ENCODE data around the gene R3HDM4.

R3HDM4 gene

GRCh38 chr19:917323-918151 is 4.5 kb upstream of the R3HDM4 start, which contains the start of gene KISS1R:
Gene KISS1R, plus strand, starts transcription at chr19:917333. Its CDS starts 170 bp downstream, at chr19:917503.
- DNase-seq (ENCODE audit: extremely low read depth in 1 of 2, low read depth in 1 of 2) = no peak

- DNase-seq (ENCODE audit: extremely low read depth in 1 of 2, low read depth in 1 of 2) = no peak
These were observed 3.8 kb upstream of the R3HDM4 start for GRCh38 chr19:916645-917322.

- no peak for DNase-seq (ENCODE audit: extremely low read depth in 1 of 2, low read depth in 1 of 2)
These were observed 589 bp downstream of the R3HDM4 start for GRCh38 chr19:912181-913079.

GRCh38 chr19:911197-912033 is 1.6 kb downstream of the R3HDM4 start:
- DNase-seq (ENCODE audit: extremely low read depth in 1 of 2, low read depth in 1 of 2) = no peak

- DNase-seq (ENCODE audit: extremely low read depth in 1 of 2, low read depth in 1 of 2) = no peak
These were observed 5.7 kb downstream of the R3HDM4 start for GRCh38 chr19:907183-907853.

GRCh38 chr19:906480-906879 is 6.5 kb downstream of the R3HDM4 start:
- DNase-seq (ENCODE audit: extremely low read depth in 1 of 2, low read depth in 1 of 2) = no peak

- no peak for DNase-seq (ENCODE audit: extremely low read depth in 1 of 2, low read depth in 1 of 2)
These were observed 8.5 kb downstream of the R3HDM4 start for GRCh38 chr19:904545-904944.

- no peak for DNase-seq (ENCODE audit: extremely low read depth in 1 of 2, low read depth in 1 of 2)
These were observed 9.7 kb downstream of the R3HDM4 start for GRCh38 chr19:903266-903797.

GRCh38 chr19:902446-903226 is 10.4 kb downstream of the R3HDM4 start:
- no peak for DNase-seq (ENCODE audit: extremely low read depth in 1 of 2, low read depth in 1 of 2)

GRCh38 chr19:902093-902370 is 11.0 kb downstream of the R3HDM4 start:
- DNase-seq (ENCODE audit: extremely low read depth in 1 of 2, low read depth in 1 of 2) = no peak

- DNase-seq (ENCODE audit: extremely low read depth in 1 of 2, low read depth in 1 of 2) = no peak
These were observed 11.6 kb downstream of the R3HDM4 start for GRCh38 chr19:901216-902092.

GRCh38 chr19:900302-901111 is 12.5 kb downstream of the R3HDM4 start:
- DNase-seq (ENCODE audit: extremely low read depth in 1 of 2, low read depth in 1 of 2) = no peak

- DNase-seq (ENCODE audit: extremely low read depth in 1 of 2, low read depth in 1 of 2) = no peak
These were observed 13.0 kb downstream of the R3HDM4 start for GRCh38 chr19:900043-900301.

- DNase-seq (ENCODE audit: extremely low read depth in 1 of 2, low read depth in 1 of 2) = no peak
These were observed 13.5 kb downstream of the R3HDM4 start for GRCh38 chr19:899336-900042.

- no peak for DNase-seq (ENCODE audit: extremely low read depth in 1 of 2, low read depth in 1 of 2)
These were observed 14.4 kb downstream of the R3HDM4 start for GRCh38 chr19:898663-899062.

- no peak for DNase-seq (ENCODE audit: extremely low read depth in 1 of 2, low read depth in 1 of 2)
These were observed 15.5 kb downstream of the R3HDM4 start for GRCh38 chr19:897442-898039.
